Fibroblast of skin of right quadriceps (primary cell): ENCODE measurements around the gene DYNLT2B.
"Not testable (repeated sequence)": the region's sequence is repeated elsewhere in the genome, so short reads cannot be mapped to it uniquely, and the experiment has no call there.

Experiments used
- DNase-seq: peaks from one replicate; pipeline ENCODE4 v3.0.0-alpha.2; 2013

DYNLT2B gene

DNA sequence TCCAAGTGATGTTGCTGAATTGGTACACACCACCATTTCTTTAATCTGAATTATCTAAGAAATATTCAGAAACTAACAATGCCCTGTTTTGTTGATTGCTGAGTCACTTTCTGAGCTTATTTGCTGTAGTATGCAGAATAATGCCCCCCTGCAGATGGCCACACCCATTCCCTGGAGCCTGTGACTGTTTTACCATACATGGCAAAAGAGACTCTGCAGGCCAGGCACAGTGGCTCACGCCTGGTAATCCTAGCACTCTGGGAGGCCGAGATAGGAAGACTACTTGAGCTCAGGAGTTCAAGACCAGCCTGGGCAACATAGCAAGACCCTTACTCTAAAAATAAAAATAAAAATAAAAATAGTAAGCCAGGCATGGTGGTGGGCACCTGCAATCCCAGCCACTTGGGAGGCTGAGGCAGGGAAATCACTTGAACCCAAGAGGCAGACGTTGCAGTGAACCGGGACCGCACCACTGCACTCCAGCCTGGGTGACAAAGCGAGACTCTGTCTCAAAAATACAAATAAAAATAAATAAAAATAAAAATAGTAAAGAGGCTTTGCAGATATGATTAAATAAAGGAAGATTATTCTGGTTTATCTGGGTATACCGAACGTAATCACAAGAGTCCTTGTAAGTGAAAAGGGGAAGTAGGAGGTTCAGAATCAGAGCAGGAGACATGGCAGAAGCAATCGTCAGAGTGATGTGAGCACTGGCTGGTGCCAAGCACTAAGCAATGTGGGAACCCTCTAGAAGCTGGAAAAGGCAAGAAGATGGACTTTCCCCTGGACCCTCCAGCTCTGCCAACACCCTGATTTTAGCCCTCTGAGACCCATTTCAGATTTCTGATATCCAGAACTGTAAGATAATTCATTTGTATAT, 49.5 kb downstream of the DYNLT2B start:
- DNase-seq, result peak; percentile 82

DNA sequence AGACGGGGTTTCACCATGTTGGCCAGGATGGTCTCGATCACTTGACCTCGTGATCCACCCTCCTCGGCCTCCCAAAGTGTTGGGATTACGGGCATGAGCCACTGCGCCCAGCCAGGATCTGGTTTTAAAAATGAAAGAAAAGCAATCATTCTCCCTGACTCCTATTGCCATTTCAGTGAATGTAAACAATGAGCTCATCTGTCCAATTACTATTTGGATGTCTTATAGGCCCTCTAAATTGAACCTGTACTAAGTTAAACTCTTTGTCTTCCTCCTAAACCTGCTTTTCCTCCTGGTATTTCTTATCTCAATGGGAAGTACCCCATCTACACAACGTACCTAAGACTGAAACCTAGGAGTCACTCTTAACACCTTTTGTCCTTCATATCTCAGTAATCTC, 54.2 kb downstream of the DYNLT2B start:
- DNase-seq, result no peak

DNA sequence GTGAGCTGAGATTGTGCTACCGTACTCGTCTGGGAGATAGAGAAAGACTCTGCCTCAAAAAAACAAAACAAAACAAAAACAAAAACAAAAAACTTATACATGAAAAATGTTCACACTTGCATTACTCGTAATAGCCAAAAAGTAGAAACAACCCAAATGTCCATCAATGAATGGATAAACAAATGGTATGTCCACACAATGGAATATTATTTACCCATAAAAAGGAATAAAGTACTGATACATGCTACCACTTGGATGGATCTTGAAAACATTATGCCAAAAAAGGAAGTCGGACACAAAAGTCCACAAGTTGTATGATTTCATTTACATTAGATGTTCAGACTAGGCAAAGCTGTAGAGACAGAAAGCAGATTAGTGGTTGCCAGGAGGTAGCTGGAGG, 57.3 kb downstream of the DYNLT2B start:
- no peak for DNase-seq

DNA sequence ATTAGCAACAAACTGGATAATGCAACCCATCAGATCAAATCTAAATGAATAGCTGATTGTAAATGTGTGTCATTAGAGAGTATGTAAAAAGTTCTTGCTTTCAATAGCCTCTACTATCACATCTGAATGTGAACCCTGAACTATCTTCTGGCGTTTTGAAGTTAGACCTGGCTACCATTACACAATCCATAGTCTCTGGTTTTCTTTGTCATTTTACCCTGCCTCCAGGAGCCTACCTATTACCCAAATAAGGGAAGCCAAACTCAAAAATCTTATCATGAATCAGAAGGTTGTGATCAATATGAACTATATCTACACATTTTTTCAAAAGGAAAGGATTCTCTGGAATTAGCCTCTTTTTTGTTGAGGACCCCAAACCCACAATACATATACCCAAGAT, 62.3 kb downstream of the DYNLT2B start:
- no peak for DNase-seq

DNA sequence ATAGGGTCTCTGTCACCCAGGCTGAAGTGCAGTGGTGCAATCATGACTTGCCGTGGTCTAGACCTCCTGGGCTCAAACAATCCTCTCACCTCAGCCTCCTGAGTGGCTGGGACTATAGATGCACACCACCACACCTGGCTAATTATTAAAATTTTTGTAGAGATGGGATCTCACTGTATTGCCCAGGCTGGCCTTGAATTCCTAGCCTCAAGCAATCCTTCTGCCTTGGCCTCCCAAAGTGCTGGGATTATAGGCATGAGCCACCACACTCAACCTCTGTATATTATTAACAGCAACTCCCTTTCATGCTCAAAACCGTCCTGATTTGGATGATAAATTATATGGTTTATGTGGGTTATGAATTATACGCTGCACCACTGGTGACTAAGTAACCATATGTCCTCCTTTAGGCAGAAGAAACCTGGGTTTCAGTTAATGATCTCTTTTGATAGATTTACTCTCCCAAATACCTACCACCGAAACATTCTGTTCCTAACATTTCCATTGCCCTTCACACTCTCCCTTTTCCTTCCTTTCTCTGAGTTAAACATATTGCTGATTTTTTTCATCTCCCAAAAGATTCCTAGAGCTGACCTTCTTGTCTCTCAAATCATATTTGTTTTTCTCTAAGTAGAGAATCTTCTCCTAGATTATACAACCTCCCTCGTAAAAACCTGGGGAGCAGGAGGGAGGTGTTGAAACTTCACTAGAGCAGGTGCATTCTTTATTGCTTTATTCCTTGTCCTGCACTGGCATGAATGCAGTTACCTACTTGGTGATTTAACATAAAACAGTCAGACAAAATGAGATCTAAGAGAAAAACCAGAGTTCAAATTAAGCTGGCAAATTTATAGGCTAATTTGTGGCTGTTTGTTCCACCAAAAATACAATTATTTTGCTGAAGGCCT, 63.4 kb downstream of the DYNLT2B start:
- DNase-seq, result no peak

DNA sequence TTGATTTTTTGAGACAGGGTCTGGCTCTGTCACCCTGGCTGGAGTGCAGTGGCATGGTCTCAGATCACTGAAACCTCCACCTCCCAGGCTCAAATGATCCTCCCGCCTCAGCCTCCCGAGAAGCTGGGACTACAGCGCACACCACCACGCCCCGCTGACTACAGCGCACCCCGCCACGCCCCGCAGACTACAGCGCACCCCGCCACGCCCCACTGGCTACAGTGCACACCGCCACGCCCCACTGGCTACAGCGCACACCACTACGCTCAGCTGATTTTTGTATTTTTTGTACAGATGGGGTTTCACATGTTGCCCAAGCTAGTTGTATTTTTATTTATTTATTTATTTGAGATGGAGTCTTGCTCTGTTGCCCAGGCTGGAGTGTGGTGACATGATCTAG, 66.1 kb downstream of the DYNLT2B start:
- no peak for DNase-seq

DNA sequence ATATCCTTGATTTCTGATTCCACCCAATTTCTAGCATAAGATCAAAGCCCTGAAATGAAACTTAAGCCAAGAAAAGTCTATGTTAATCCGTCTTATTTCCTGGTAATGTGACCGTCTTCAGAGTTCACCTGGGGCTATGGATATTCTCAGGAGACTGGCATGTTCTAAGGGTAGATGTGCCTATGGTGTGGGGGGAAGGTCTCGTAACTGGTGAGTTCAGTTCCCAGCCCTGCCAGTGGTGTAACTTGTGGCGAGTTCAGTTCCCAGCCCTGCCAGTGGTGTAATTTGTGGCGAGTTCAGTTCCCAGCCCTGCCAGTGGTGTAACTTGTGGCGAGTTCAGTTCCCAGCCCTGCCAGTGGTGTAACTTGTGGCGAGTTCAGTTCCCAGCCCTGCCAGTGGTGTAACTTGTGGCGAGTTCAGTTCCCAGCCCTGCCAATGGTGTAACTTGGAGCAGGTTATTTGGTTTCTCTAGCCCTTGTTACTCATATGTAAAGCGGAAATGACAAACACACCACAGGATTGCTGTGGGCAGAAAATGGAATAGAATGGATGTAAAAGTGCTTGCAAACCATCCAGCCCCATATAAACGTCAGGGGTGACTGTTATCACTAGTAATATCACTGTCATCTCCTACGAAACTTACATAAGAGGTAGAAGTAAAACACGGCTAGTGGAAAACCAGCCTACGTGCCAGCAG, 71.3 kb downstream of the DYNLT2B start:
- peak; percentile 65 for DNase-seq

DNA sequence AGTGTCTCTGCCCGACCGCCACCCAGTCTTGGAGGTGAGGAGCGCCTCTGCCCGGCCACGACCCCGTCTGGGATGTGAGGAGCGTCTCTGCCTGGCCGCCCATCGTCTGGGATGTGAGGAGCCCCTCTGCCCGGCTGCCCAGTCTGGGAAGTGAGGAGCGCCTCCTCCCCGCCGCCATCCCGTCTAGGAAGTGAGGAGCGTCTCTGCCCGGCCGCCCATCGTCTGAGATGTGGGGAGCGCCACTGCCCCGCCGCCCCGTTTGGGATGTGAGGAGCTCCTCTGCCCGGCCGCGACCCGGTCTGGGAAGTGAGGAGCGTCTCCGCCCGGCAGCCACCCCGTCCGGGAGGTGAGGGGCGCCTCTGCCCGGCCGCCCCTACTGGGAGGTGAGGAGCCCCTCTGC, 73.9 kb downstream of the DYNLT2B start:
- not testable (repeated sequence) for DNase-seq

DNA sequence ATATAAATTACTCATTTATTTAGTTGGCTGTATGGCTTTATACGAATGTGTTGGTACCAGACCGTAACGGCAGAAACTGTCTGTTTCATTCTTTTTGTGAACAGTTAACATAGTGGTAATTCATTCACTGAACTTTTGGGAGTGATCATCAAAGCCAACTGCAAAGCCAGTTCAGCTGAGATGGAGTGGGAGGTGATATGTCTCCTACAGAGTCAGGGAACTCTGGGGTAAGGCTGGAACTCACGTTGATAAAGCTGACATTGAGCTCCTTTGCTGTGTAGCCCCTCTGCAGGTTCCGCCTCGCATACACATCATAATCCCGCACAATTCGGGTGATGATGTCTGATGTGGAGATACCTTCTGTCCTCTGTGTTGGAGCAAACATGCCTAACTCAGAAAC, 76.3 kb downstream of the DYNLT2B start:
- DNase-seq, result no peak
